Hepatocyte (in vitro differentiated cells): ENCODE measurements around the gene MGLL. TPM values are rescaled to one million over a fixed set of nuclear protein-coding genes. Genes with fewer than 3 reads are reported as not detected.

ENCODE experiments used
- DNase-seq: peaks from one replicate; pipeline ENCODE4 v3.0.0-alpha.2; 2016; ENCODE audit warnings: low spot score
- H2AFZ ChIP-seq: fragments of 200-600 bp; sonication (generic); 2 replicates; pipeline ENCODE4 v1.6.0; 2016; ENCODE audit warnings: antibody characterized with exemption, mild to moderate bottlenecking
- H3K27ac ChIP-seq: fragments of 200-600 bp; sonication (generic); 2 replicates; pipeline ENCODE4 v1.5.1; 2016; ENCODE audit warnings: mild to moderate bottlenecking
- H3K27me3 ChIP-seq: fragments of 200-600 bp; sonication (generic); 2 replicates; pipeline ENCODE4 v1.6.1; 2016
- H3K36me3 ChIP-seq: fragments of 200-600 bp; sonication (generic); replicated peaks from 2 replicates; pipeline ENCODE4 v1.5.1; 2016; ENCODE audit warnings: low read depth; ENCODE audit not compliant: insufficient read depth
- H3K4me1 ChIP-seq: fragments of 200-600 bp; sonication (generic); 2 replicates; pipeline ENCODE4 v1.5.1; 2016; ENCODE audit warnings: mild to moderate bottlenecking, moderate library complexity; ENCODE audit not compliant: insufficient read depth
- H3K4me2 ChIP-seq: fragments of 200-600 bp; sonication (generic); 2 replicates; pipeline ENCODE4 v1.6.0; 2016
- H3K4me3 ChIP-seq: fragments of 200-600 bp; sonication (generic); 2 replicates; pipeline ENCODE4 v1.5.1; 2016; ENCODE audit warnings: mild to moderate bottlenecking
- H3K79me2 ChIP-seq: fragments of 200-600 bp; sonication (generic); 2 replicates; pipeline ENCODE4 v1.6.0; 2017; ENCODE audit warnings: mild to moderate bottlenecking
- H3K9me2 ChIP-seq: fragments of 200-600 bp; sonication (generic); replicated peaks from 2 replicates; pipeline ENCODE4 v1.6.0; 2017; ENCODE audit warnings: mild to moderate bottlenecking; ENCODE audit not compliant: insufficient read depth
- H3K9me3 ChIP-seq: fragments of 200-600 bp; sonication (generic); 2 replicates; pipeline ENCODE4 v1.5.1; 2016; ENCODE audit warnings: low read depth, mild to moderate bottlenecking
- H4K20me1 ChIP-seq: fragments of 200-600 bp; sonication (generic); 2 replicates; pipeline ENCODE4 v1.6.0; 2016; ENCODE audit warnings: mild to moderate bottlenecking; ENCODE audit not compliant: insufficient read depth, poor library complexity, severe bottlenecking
- EZH2 ChIP-seq: fragments of 200-600 bp; sonication (generic); IDR thresholded peaks from 2 replicates; pipeline ENCODE4 v1.6.1; 2016; ENCODE audit warnings: antibody characterized with exemption, mild to moderate bottlenecking, borderline replicate concordance
- EZH2phosphoT487 ChIP-seq: fragments of 200-600 bp; sonication (generic); IDR thresholded peaks from one replicate; pipeline ENCODE4 v1.6.1; 2018; ENCODE audit warnings: antibody characterized with exemption, mild to moderate bottlenecking, low read depth, moderate library complexity; ENCODE audit not compliant: unreplicated experiment, severe bottlenecking
- WGBS: methylation state at CpG from one replicate; pipeline ENCODE4 v1.1.6; 2016; ENCODE audit warnings: low lambda C conversion rate; ENCODE audit errors: missing lambda C conversion rate; 5-methylcytosine and 5-hydroxymethylcytosine counted together
- polyA plus RNA-seq: library from polyadenylated mRNA; unstranded; fragments of >200 nt; fragmentation: Nextera tagmentation; extraction: Ambion mirVana; gene quantifications from 2 replicates; pipeline ENCODE4 v1.2.1, GENCODE V29; 2016
- total RNA-seq: library from RNA; depleted of rRNA; stranded (reverse); fragments of >200 nt; gene quantifications from 2 replicates; pipeline ENCODE4 v1.2.3, GENCODE V29; 2014
- TF ChIP-seq, protein P1 (sequence below): fragments of 200-600 bp; sonication (generic); IDR thresholded peaks from 2 replicates; pipeline ENCODE4 v1.5.1; 2016; ENCODE audit warnings: antibody characterized with exemption, mild to moderate bottlenecking; ENCODE audit not compliant: poor library complexity

MGLL gene
- total and polyA plus RNA-seq, 2 experiments from 2014 or later, result 7.3 to 21.4 TPM

GRCh38 chr3:127846576-127846975 lies 24.3 kb upstream of the MGLL start:
- Histone ChIP-seq H3K4me2 (no peak overlapping the region), H3K9me3 (no peaks in the 10 kb centered on the region), H3K27ac (no peak overlapping the region), H2AFZ (no peak overlapping the region), H3K4me1 (no peaks in the 10 kb centered on the region), H4K20me1 (no peaks in the 10 kb centered on the region), H3K36me3 (no peaks in the 10 kb centered on the region), H3K79me2 (no peaks in the 10 kb centered on the region), H3K4me3 (no peak overlapping the region), H3K9me2 (no peaks in the 10 kb centered on the region), H3K27me3 (no peaks in the 10 kb centered on the region)
- DNase-seq, result no peak
- TF ChIP-seq EZH2, result no peak
- no peak for TF ChIP-seq EZH2phosphoT487
- WGBS, result 83% methylated on average over 1 of the region's 1 CpG

- DNase-seq, result no peak
- WGBS, result 84% methylated on average over 6 of the region's 6 CpGs
Observed at GRCh38 chr3:127844326-127844942, 22.1 kb upstream of the MGLL start.

DNA sequence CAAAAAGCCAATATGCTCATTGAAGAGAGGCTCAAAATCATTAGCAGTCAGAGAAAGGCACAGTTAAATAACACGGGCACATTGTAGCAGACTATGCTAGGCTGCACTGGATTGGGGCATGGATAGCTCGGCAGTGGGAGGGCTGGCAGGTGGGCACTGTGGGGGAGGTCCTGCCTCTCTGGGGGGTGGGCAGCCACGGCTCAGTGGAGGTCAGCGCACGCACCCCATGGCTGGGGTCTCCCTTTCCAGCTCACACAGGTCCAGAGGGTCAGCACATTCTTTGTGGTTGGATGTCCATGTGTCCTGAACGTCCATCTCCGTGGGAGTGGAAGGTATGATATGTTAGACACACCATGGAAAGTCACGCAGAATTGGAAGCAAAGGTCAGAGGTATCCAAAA lies 18.4 kb upstream of the MGLL start:
- 92% methylated on average over 8 of the region's 8 CpGs for WGBS
- no peaks in the 10 kb centered on the region for H3K79me2 ChIP-seq

More at GRCh38 chr3:127844326-127844942, 22.1 kb upstream of the MGLL start:
- no peaks in the 10 kb centered on the region for H3K9me2 ChIP-seq
- no peaks in the 10 kb centered on the region for H4K20me1 ChIP-seq
- no peaks in the 10 kb centered on the region for H3K4me1 ChIP-seq
- H3K9me3 ChIP-seq, result no peaks in the 10 kb centered on the region
- H3K4me3 ChIP-seq, result no peak overlapping the region
- H3K27ac ChIP-seq, result no peak overlapping the region
- no peak for TF ChIP-seq EZH2phosphoT487
- TF ChIP-seq EZH2, result no peak
- TF ChIP-seq, protein P1, sequence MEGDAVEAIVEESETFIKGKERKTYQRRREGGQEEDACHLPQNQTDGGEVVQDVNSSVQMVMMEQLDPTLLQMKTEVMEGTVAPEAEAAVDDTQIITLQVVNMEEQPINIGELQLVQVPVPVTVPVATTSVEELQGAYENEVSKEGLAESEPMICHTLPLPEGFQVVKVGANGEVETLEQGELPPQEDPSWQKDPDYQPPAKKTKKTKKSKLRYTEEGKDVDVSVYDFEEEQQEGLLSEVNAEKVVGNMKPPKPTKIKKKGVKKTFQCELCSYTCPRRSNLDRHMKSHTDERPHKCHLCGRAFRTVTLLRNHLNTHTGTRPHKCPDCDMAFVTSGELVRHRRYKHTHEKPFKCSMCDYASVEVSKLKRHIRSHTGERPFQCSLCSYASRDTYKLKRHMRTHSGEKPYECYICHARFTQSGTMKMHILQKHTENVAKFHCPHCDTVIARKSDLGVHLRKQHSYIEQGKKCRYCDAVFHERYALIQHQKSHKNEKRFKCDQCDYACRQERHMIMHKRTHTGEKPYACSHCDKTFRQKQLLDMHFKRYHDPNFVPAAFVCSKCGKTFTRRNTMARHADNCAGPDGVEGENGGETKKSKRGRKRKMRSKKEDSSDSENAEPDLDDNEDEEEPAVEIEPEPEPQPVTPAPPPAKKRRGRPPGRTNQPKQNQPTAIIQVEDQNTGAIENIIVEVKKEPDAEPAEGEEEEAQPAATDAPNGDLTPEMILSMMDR, result no peak
- no peak overlapping the region for H2AFZ ChIP-seq
- no peak overlapping the region for H3K4me2 ChIP-seq
- no peaks in the 10 kb centered on the region for H3K36me3 ChIP-seq
- H3K79me2 ChIP-seq, result no peaks in the 10 kb centered on the region
- H3K27me3 ChIP-seq, result no peaks in the 10 kb centered on the region

GRCh38 chr3:127839099-127839498 lies 16.8 kb upstream of the MGLL start:
- H3K36me3 ChIP-seq, result no peaks in the 10 kb centered on the region
- H3K4me1 ChIP-seq, result no peaks in the 10 kb centered on the region
- H3K9me2 ChIP-seq, result no peaks in the 10 kb centered on the region
- WGBS, result 88% methylated on average over 5 of the region's 5 CpGs
- no peak for TF ChIP-seq EZH2phosphoT487
- TF ChIP-seq, protein P1, result no peak
- no peak for TF ChIP-seq EZH2
- no peak overlapping the region for H3K4me3 ChIP-seq
- H3K27ac ChIP-seq, result no peak overlapping the region
- no peaks in the 10 kb centered on the region for H3K9me3 ChIP-seq
- DNase-seq, result no peak
- no peak overlapping the region for H3K4me2 ChIP-seq
- H3K27me3 ChIP-seq, result no peaks in the 10 kb centered on the region
- no peaks in the 10 kb centered on the region for H4K20me1 ChIP-seq
- no peak overlapping the region for H2AFZ ChIP-seq
- H3K79me2 ChIP-seq, result no peaks in the 10 kb centered on the region

More for the DNA sequence above, 18.4 kb upstream of the MGLL start:
- no peaks in the 10 kb centered on the region for H3K36me3 ChIP-seq
- no peak overlapping the region for H3K4me3 ChIP-seq
- H3K4me1 ChIP-seq, result no peaks in the 10 kb centered on the region
- H3K9me3 ChIP-seq, result no peaks in the 10 kb centered on the region
- no peak overlapping the region for H3K27ac ChIP-seq
- no peak for DNase-seq
- no peak overlapping the region for H3K4me2 ChIP-seq
- no peaks in the 10 kb centered on the region for H4K20me1 ChIP-seq
- no peak for TF ChIP-seq EZH2phosphoT487
- TF ChIP-seq EZH2, result no peak
- TF ChIP-seq, protein P1, result no peak
- H2AFZ ChIP-seq, result no peak overlapping the region
- no peaks in the 10 kb centered on the region for H3K9me2 ChIP-seq
- no peaks in the 10 kb centered on the region for H3K27me3 ChIP-seq
